Measurements from ENCODE around the gene C11orf86. TPM values are rescaled to one million over a fixed set of nuclear protein-coding genes. Genes with fewer than 3 reads are reported as not detected.

The C11orf86 gene
- total and polyA plus RNA-seq, 2 experiments from 2014 or later = 0.21 to 0.74 TPM

- TF ChIP-seq JUNB (IDR thresholded peaks at IDR 0.05; ENCODE audit: unreplicated experiment) = no peak
- no peak for TF ChIP-seq ETS1 (IDR thresholded peaks at IDR 0.05)
- TF ChIP-seq, protein P1, sequence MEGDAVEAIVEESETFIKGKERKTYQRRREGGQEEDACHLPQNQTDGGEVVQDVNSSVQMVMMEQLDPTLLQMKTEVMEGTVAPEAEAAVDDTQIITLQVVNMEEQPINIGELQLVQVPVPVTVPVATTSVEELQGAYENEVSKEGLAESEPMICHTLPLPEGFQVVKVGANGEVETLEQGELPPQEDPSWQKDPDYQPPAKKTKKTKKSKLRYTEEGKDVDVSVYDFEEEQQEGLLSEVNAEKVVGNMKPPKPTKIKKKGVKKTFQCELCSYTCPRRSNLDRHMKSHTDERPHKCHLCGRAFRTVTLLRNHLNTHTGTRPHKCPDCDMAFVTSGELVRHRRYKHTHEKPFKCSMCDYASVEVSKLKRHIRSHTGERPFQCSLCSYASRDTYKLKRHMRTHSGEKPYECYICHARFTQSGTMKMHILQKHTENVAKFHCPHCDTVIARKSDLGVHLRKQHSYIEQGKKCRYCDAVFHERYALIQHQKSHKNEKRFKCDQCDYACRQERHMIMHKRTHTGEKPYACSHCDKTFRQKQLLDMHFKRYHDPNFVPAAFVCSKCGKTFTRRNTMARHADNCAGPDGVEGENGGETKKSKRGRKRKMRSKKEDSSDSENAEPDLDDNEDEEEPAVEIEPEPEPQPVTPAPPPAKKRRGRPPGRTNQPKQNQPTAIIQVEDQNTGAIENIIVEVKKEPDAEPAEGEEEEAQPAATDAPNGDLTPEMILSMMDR (conservative IDR thresholded peaks at IDR 0.05; ENCODE audit: low read depth in 2 of 2) = no peak
- no peak for TF ChIP-seq EZH2phosphoT487 (IDR thresholded peaks at IDR 0.05; ENCODE audit: unreplicated experiment)
- no peak for TF ChIP-seq ZNF331 (CRISPR knock-in tag; IDR thresholded peaks at IDR 0.05; ENCODE audit: low read depth)
- no peak for TF ChIP-seq STAT1 (IDR thresholded peaks at IDR 0.05; ENCODE audit: unreplicated experiment)
Observed at GRCh38 chr11:67020949-67021348, 45.8 kb downstream of the C11orf86 start (continued).

- Histone ChIP-seq H3K79me2 (replicated peaks; ENCODE audit: insufficient read depth) (no peaks in the 10 kb centered on the region), H3K4me2 (peak overlapping the region; percentile 84), H2AFZ (peak overlapping the region; percentile 83; the same call in 1 of the 2 replicates), H3K27me3 (ENCODE audit: insufficient read depth) (peaks cover 35% of the 10 kb centered on the region), H3F3A (replicated peaks; ENCODE audit: low read depth) (no peaks in the 10 kb centered on the region; the same call in 1 of the 2 replicates), H3K36me3 (ENCODE audit: insufficient read depth) (no peaks in the 10 kb centered on the region), H3K4me3 (peak overlapping the region; percentile 57), H3K4me1 (ENCODE audit: insufficient read depth) (peaks cover 3% of the 10 kb centered on the region; the same call in 1 of the 2 replicates), H4K20me1 (replicated peaks; ENCODE audit: insufficient read depth) (no peaks in the 10 kb centered on the region), H3K9me2 (ENCODE audit: insufficient read depth) (no peaks in the 10 kb centered on the region), H3K27ac (ENCODE audit: low read depth) (no peak overlapping the region)
- ATAC-seq (peak; percentile 3; the same call in 1 of the 3 replicates), DNase-seq (ENCODE audit: low spot score) (no peak)
- Mint-ChIP-seq H3K27ac (no peak overlapping the region), H3K36me3 (ENCODE audit: low read depth) (peaks cover 6% of the 10 kb centered on the region; the same call in 1 of the 3 replicates), H3K4me1 (peaks cover 14% of the 10 kb centered on the region), H3K4me3 (peak overlapping the region; percentile 66), H3K9me3 (peaks cover 15% of the 10 kb centered on the region), H3K27me3 (ENCODE audit: insufficient read depth, low read depth, poor library complexity) (peaks cover 40% of the 10 kb centered on the region)
- TF ChIP-seq STAT1 (IDR thresholded peaks at IDR 0.05; ENCODE audit: unreplicated experiment) (no peak), EZH2 (IDR thresholded peaks at IDR 0.05; ENCODE audit: low read depth, unreplicated experiment) (peak; percentile 41), ZNF462 (CRISPR knock-in tag; IDR thresholded peaks at IDR 0.05) (no peak), NANOG (IDR thresholded peaks at IDR 0.05; ENCODE audit: borderline replicate concordance) (no peak), ETS1 (IDR thresholded peaks at IDR 0.05) (no peak), POLR2AphosphoS5 (IDR thresholded peaks at IDR 0.05; ENCODE audit: low read depth) (no peak), ZNF114 (CRISPR knock-in tag; IDR thresholded peaks at IDR 0.05) (no peak)
Observed at GRCh38 chr11:67022341-67022933, 47.3 kb downstream of the C11orf86 start.
